Suprapubic skin (tissue), 3 donors: ENCODE results near the gene RIBC2.

Experiments
- POLR2AphosphoS5 ChIP-seq, 3 donors: sonication (generic); formaldehyde crosslinking; IDR thresholded peaks; one replicate each; pipeline ENCODE4 v1.6.1; 2017; ENCODE audit warnings: antibody characterized with exemption in 3 of 3
- TF ChIP-seq, protein P1 (sequence below), 2 donors: fragments of 200-600 bp in 1 of 2; fragments of 450-650 bp in 1 of 2; sonication (generic) in 1 of 2; IDR thresholded peaks; one replicate each; pipeline ENCODE4 v1.5.1; 2016 to 2019; ENCODE audit warnings: antibody characterized with exemption in 2 of 2, mild to moderate bottlenecking in 1 of 2, moderate library complexity in 1 of 2

DNA sequence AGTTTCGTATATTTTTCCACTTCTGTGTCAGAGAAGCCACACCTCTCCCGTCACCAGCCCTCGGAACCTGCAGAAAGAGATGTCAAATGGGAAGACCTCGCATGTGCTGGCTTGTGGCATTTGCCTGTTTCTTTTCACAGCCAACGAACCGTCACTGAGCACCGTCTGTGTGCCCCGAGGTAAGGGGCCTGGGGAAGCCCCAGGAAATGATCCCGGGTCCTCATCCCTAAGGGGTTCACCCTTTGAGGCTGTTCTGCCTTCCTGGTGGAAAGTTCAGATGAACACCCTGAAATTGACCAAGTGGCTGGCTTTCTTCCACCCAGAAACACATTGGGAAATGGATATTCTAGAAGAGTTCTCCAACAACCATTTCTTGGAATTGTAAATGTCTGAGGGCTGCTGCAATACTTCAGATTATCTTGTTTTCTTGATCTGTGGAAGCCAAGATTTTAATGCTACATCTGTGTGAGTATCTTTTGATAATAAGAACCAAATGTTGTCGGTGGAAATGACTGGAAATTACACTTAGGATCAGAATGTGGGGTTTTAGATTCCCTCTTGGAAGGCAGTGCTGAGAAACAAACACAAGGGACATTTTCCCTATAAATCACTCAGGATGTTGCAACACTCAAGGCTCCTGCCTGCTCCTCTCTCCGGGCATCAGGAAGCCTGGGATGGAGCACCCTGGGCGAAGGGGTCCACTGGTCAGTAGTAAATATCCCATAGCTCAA is 37.6 kb downstream of the RIBC2 start:
- peak; percentile 23 to 55 (median 47) for TF ChIP-seq POLR2AphosphoS5 (IDR thresholded peaks at IDR 0.05)
- TF ChIP-seq, protein P1, sequence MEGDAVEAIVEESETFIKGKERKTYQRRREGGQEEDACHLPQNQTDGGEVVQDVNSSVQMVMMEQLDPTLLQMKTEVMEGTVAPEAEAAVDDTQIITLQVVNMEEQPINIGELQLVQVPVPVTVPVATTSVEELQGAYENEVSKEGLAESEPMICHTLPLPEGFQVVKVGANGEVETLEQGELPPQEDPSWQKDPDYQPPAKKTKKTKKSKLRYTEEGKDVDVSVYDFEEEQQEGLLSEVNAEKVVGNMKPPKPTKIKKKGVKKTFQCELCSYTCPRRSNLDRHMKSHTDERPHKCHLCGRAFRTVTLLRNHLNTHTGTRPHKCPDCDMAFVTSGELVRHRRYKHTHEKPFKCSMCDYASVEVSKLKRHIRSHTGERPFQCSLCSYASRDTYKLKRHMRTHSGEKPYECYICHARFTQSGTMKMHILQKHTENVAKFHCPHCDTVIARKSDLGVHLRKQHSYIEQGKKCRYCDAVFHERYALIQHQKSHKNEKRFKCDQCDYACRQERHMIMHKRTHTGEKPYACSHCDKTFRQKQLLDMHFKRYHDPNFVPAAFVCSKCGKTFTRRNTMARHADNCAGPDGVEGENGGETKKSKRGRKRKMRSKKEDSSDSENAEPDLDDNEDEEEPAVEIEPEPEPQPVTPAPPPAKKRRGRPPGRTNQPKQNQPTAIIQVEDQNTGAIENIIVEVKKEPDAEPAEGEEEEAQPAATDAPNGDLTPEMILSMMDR (IDR thresholded peaks at IDR 0.05): no peak
